Ishikawa (cell line): ENCODE data around the gene ZFYVE21.

ENCODE experiments used
- CEBPB ChIP-seq: IDR thresholded peaks from 2 replicates; pipeline ENCODE4 v1.6.1; 2012
- EP300 ChIP-seq: IDR thresholded peaks from 2 replicates; pipeline ENCODE4 v1.6.1; 2012; ENCODE audit warnings: borderline replicate concordance
- RAD21 ChIP-seq: IDR thresholded peaks from 2 replicates; pipeline ENCODE4 v1.6.1; 2012; ENCODE audit warnings: low read depth
- TCF12 ChIP-seq: IDR thresholded peaks from 2 replicates; pipeline ENCODE4 v1.6.1; 2012; ENCODE audit warnings: low read depth
- TEAD4 ChIP-seq: IDR thresholded peaks from 2 replicates; pipeline ENCODE4 v1.6.1; 2012
- YY1 ChIP-seq: IDR thresholded peaks from 2 replicates; pipeline ENCODE4 v1.6.1; 2012; ENCODE audit warnings: low read depth
- ZBTB7A ChIP-seq: IDR thresholded peaks from 2 replicates; pipeline ENCODE4 v1.6.1; 2012; ENCODE audit warnings: low read depth
- TF ChIP-seq, protein P1 (sequence below): IDR thresholded peaks from 2 replicates; pipeline ENCODE4 v1.6.1; 2012

DNA sequence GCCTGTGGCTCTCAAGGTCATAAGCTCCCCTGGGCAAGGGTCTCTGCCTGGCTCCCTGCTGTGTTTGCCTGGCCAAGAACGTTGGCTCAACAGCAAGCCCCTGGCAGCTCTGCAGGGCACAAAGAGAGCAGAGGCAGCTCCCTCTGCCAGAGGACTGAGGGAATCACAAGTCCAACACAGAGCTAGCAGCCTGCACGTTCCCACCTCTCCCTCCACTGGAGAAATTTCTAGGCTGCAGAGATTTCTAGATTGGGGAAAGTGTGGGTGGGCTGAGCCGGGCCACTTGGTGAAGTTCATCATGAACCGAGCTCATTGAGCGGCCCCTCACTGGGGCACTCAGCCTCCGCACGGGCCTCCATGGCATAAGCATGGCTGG lies 19.8 kb downstream of the ZFYVE21 start:
- TF ChIP-seq EP300: no peak
- no peak for TF ChIP-seq YY1
- TF ChIP-seq, protein P1, sequence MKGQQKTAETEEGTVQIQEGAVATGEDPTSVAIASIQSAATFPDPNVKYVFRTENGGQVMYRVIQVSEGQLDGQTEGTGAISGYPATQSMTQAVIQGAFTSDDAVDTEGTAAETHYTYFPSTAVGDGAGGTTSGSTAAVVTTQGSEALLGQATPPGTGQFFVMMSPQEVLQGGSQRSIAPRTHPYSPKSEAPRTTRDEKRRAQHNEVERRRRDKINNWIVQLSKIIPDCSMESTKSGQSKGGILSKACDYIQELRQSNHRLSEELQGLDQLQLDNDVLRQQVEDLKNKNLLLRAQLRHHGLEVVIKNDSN: no peak
- TF ChIP-seq TEAD4: no peak
- no peak for TF ChIP-seq RAD21
- no peak for TF ChIP-seq TCF12
- no peak for TF ChIP-seq CEBPB
- TF ChIP-seq ZBTB7A: no peak
